MM.1S (cell line): ENCODE data around the gene SRRM2.

Source experiments
- DNase-seq: peaks from one replicate; pipeline ENCODE4 v3.0.0-alpha.2; 2015
- H2AFZ ChIP-seq: fragments of 300-600 bp; sonication (generic); 2 replicates; pipeline ENCODE4 v1.6.0; 2016; ENCODE audit warnings: antibody characterized with exemption, low read length
- H3F3A ChIP-seq: fragments of 300-600 bp; sonication (generic); 2 replicates; pipeline ENCODE4 v1.6.1; 2016; ENCODE audit warnings: mild to moderate bottlenecking, antibody characterized with exemption, low read length, moderate library complexity, mixed read lengths; ENCODE audit not compliant: insufficient read depth
- H3K27ac ChIP-seq: fragments of 300-600 bp; sonication (generic); 2 replicates; pipeline ENCODE4 v1.5.1; 2016; ENCODE audit warnings: mild to moderate bottlenecking, low read length
- H3K27me3 ChIP-seq: fragments of 300-600 bp; sonication (generic); replicated peaks from 2 replicates; pipeline ENCODE4 v1.6.0; 2016; ENCODE audit warnings: low read length; ENCODE audit not compliant: insufficient read depth
- H3K36me3 ChIP-seq: fragments of 300-600 bp; sonication (generic); replicated peaks from 2 replicates; pipeline ENCODE4 v1.6.1; 2016; ENCODE audit warnings: mild to moderate bottlenecking, low read length, mixed read lengths; ENCODE audit not compliant: insufficient read depth
- H3K4me1 ChIP-seq: fragments of 300-600 bp; sonication (generic); 2 replicates; pipeline ENCODE4 v1.6.1; 2016; ENCODE audit warnings: low read length, mixed read lengths
- H3K4me2 ChIP-seq: fragments of 300-600 bp; sonication (generic); 2 replicates; pipeline ENCODE4 v1.6.0; 2016; ENCODE audit warnings: low read depth, low read length
- H3K4me3 ChIP-seq: fragments of 300-600 bp; sonication (generic); 2 replicates; pipeline ENCODE4 v1.5.1; 2016; ENCODE audit warnings: low read length, mixed read lengths
- H3K79me2 ChIP-seq: fragments of 300-600 bp; sonication (generic); 2 replicates; pipeline ENCODE4 v1.6.1; 2016; ENCODE audit warnings: mixed run types, low read length, mixed read lengths
- H3K9ac ChIP-seq: fragments of 300-600 bp; sonication (generic); 2 replicates; pipeline ENCODE4 v1.6.1; 2016; ENCODE audit warnings: low read length, mixed read lengths
- H3K9me2 ChIP-seq: fragments of 300-600 bp; sonication (generic); replicated peaks from 2 replicates; pipeline ENCODE4 v1.6.1; 2016; ENCODE audit warnings: mild to moderate bottlenecking, low read length, mixed read lengths; ENCODE audit not compliant: insufficient read depth
- H3K9me3 ChIP-seq: fragments of 300-600 bp; sonication (generic); replicated peaks from 2 replicates; pipeline ENCODE4 v1.6.1; 2016; ENCODE audit warnings: mild to moderate bottlenecking, low read length, mixed read lengths; ENCODE audit not compliant: insufficient read depth
- H4K20me1 ChIP-seq: fragments of 300-600 bp; sonication (generic); 2 replicates; pipeline ENCODE4 v1.6.1; 2016; ENCODE audit warnings: mild to moderate bottlenecking, low read length, moderate library complexity, mixed read lengths; ENCODE audit not compliant: insufficient read depth
- EZH2 ChIP-seq: fragments of 300-600 bp; sonication (generic); optimal IDR thresholded peaks from 2 replicates; pipeline ENCODE3; 2017; ENCODE audit warnings: low read depth, mild to moderate bottlenecking, antibody characterized with exemption, low read length, mixed read lengths
- EZH2phosphoT487 ChIP-seq: fragments of 300-600 bp; sonication (generic); IDR thresholded peaks from 2 replicates; pipeline ENCODE4 v1.6.1; 2018; ENCODE audit warnings: antibody characterized with exemption, low read length
- TF ChIP-seq, protein P1 (sequence below): fragments of 300-600 bp; sonication (generic); IDR thresholded peaks from 2 replicates; pipeline ENCODE4 v1.5.1; 2016; ENCODE audit warnings: antibody characterized with exemption, low read length, mixed read lengths

SRRM2 gene

DNA sequence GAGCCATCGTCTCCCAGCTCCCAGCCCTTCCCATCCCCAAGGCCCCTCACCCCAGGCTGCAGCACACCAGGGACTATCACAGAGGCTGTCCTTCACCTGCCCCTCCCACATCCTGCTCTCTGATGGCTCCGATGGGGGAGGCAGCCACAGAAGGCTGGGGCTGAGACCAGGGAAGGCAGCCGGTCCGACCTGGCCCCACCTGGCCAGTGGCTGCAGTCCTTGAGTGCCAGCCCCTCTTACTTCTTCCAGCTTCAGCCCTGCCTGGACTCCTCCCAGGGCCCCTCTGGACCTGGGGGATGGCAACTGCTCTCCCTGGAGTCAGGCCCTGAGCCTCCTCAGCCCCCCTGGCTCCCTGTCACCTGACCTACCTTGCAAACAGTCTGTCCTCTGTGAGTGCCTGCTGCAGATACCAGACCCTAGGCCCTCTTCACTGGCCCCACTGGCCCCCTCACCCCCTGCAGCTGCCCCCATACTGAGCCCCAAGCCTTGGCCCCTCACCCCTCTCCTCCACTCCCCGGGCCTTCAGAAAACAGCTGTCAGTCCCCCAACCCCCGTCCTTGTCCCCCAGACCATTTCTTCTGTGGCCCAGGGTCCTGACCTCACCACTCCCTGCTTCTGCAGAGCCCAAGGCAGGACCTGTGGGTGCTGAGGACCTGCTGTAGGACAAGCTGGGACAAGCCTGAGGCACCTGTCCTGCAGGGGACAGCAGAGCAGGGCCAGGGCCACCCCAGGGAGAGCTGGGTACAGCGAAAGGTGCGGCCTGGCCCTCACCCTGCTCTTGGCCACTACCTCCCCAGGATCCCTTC lies 12.6 kb upstream of the SRRM2 start:
- Histone ChIP-seq H3K27ac (no peak overlapping the region), H3K36me3 (no peaks in the 10 kb centered on the region), H3K4me3 (no peak overlapping the region), H4K20me1 (no peaks in the 10 kb centered on the region), H3K4me2 (no peak overlapping the region), H3K9ac (no peak overlapping the region), H3K4me1 (no peaks in the 10 kb centered on the region), H3K9me2 (no peaks in the 10 kb centered on the region), H3F3A (no peaks in the 10 kb centered on the region), H3K79me2 (no peaks in the 10 kb centered on the region), H3K27me3 (peaks cover 11% of the 10 kb centered on the region; the same call in 1 of the 2 replicates), H3K9me3 (no peaks in the 10 kb centered on the region), H2AFZ (no peak overlapping the region)
- TF ChIP-seq, protein P1, sequence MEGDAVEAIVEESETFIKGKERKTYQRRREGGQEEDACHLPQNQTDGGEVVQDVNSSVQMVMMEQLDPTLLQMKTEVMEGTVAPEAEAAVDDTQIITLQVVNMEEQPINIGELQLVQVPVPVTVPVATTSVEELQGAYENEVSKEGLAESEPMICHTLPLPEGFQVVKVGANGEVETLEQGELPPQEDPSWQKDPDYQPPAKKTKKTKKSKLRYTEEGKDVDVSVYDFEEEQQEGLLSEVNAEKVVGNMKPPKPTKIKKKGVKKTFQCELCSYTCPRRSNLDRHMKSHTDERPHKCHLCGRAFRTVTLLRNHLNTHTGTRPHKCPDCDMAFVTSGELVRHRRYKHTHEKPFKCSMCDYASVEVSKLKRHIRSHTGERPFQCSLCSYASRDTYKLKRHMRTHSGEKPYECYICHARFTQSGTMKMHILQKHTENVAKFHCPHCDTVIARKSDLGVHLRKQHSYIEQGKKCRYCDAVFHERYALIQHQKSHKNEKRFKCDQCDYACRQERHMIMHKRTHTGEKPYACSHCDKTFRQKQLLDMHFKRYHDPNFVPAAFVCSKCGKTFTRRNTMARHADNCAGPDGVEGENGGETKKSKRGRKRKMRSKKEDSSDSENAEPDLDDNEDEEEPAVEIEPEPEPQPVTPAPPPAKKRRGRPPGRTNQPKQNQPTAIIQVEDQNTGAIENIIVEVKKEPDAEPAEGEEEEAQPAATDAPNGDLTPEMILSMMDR = no peak
- TF ChIP-seq EZH2phosphoT487 = no peak
- no peak for TF ChIP-seq EZH2
- no peak for DNase-seq

DNA sequence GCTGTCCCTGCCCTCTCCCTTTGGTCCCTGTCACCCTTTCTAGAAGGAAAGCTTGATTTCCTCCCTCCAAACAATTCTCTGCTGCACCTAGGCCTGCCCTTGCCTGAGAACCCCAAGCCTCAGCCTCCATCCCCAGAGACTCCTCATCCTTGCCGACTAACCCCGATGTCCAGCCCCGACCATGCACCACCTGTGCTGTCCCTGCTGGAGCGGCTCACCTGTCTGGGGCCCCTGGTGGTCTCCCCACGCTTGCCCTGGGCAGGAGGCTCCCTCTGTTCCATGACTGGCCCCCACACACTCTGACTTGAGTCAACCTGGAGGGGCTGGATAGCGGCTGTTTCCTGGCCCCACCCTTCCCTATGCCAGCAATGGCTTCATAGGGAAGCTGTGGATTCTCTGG lies 12.0 kb upstream of the SRRM2 start:
- no peaks in the 10 kb centered on the region for H4K20me1 ChIP-seq
- TF ChIP-seq, protein P1 = no peak
- no peak for TF ChIP-seq EZH2
- no peak for TF ChIP-seq EZH2phosphoT487
- no peak overlapping the region for H2AFZ ChIP-seq
- no peak overlapping the region for H3K9ac ChIP-seq
- H3K36me3 ChIP-seq = no peaks in the 10 kb centered on the region
- no peak for DNase-seq
- no peaks in the 10 kb centered on the region for H3K9me3 ChIP-seq
- no peak overlapping the region for H3K27ac ChIP-seq
- H3K4me2 ChIP-seq = no peak overlapping the region
- no peaks in the 10 kb centered on the region for H3K79me2 ChIP-seq
- H3F3A ChIP-seq = no peaks in the 10 kb centered on the region
- no peaks in the 10 kb centered on the region for H3K9me2 ChIP-seq
- peaks cover 17% of the 10 kb centered on the region; the same call in 1 of the 2 replicates for H3K27me3 ChIP-seq
- H3K4me3 ChIP-seq = no peak overlapping the region
- H3K4me1 ChIP-seq = no peaks in the 10 kb centered on the region

DNA sequence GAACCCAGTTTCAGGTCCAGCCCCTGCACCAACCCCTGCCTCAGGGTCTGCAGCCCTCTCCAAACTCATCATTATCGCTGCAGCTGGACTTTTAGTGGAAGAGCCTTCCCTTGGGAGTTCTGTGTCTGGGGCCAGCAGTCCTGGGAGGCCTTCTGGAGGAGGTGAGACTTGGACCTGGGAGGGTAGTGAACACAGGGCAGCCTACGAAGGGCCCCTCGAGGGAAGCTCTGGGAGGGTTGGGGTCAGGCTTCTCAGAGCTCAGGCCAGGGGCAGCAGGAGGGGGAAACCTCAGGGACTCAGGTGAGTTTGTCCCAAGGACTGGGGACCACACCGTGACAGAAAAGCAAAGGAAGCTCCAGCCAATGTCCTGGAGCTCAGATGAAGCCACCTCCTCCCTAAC lies 11.3 kb upstream of the SRRM2 start:
- no peak for DNase-seq
- no peaks in the 10 kb centered on the region for H3F3A ChIP-seq
- H2AFZ ChIP-seq = no peak overlapping the region
- no peaks in the 10 kb centered on the region for H3K36me3 ChIP-seq
- no peaks in the 10 kb centered on the region for H3K4me1 ChIP-seq
- H3K27ac ChIP-seq = no peak overlapping the region
- no peaks in the 10 kb centered on the region for H3K9me2 ChIP-seq
- TF ChIP-seq, protein P1 = no peak
- TF ChIP-seq EZH2phosphoT487 (no peak), EZH2 (no peak)
- no peaks in the 10 kb centered on the region for H3K79me2 ChIP-seq
- H4K20me1 ChIP-seq = no peaks in the 10 kb centered on the region
- no peak overlapping the region for H3K4me3 ChIP-seq
- no peak overlapping the region for H3K4me2 ChIP-seq
- peaks cover 19% of the 10 kb centered on the region; the same call in 1 of the 2 replicates for H3K27me3 ChIP-seq
- H3K9me3 ChIP-seq = no peaks in the 10 kb centered on the region
- H3K9ac ChIP-seq = no peak overlapping the region
